Stimulated activated naive CD4-positive, alpha-beta T cell treated with Interleukin-2 at 50 U/mL for 16 hours (primary cell): ENCODE measurements around the gene PLGLB2.
"Not testable (repeated sequence)": the region's sequence is repeated elsewhere in the genome, so short reads cannot be mapped to it uniquely, and the experiment has no call there.

Experiments
- DNase-seq: peaks from one replicate; lab custom pipeline; 2025; lab: John Stamatoyannopoulos, UW

Gene PLGLB2

DNA sequence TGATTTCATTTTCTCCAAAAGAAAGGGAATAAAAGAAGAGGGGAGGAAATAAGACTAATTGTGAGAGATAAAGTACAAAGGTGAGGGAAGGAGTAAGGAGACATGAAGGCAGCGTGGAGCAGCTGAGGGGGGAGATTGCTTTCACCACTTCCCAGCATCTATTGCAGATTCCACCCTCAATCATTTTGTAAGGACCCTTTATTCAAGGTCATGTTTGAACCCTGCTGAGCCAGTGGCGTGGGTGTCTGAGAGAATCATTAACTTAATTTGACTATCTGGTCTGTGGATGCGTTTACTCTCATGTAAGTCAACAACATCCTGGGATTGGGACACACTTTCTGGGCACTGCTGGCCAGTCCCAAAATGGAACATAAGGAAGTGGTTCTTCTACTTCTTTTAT is at the start of gene PLGLB2:
TSS of gene PLGLB2 (plus strand) at position 297 of the 400 bp plus-strand sequence. CDS start at position 364, 67 bp downstream.
- DNase-seq, result not testable (repeated sequence)

- not testable (repeated sequence) for DNase-seq
Measured at GRCh38 chr2:87704572-87705323, 43.1 kb upstream of the PLGLB2 start.

- not testable (repeated sequence) for DNase-seq
Measured at GRCh38 chr2:87708368-87708767, 39.5 kb upstream of the PLGLB2 start.

DNA sequence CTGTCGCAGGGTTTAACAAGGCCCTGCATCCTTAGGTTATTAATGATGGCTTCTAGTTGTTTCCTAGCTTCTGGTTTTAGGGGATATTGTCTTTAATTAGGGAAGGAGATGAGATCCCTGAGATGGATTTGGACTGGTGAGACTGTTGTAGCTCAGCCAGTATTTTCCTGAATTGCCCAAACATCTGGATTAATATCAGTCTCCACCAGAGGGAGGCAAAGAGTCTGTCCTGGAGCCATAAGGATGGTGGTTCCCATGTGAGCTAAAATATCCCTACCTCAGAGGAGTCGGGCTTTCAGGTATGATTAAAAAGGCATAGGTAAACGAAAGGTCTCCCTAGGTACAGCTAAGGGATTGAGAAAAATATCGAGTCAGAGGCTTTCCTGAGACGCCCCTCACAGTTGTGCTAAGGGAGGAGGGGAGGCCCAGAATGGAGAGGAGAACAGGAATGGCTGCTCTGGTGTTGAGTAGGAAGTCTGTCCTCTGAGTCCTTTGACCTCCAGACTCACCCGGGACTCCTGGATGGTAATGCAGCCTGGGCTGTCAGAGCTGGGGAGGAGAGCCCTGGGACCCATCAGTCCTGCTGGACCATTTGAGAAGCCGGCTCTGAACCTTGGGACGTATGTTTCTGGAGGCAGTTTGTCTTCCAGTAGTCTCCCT is 19.8 kb upstream of the PLGLB2 start:
- DNase-seq, result not testable (repeated sequence)

DNA sequence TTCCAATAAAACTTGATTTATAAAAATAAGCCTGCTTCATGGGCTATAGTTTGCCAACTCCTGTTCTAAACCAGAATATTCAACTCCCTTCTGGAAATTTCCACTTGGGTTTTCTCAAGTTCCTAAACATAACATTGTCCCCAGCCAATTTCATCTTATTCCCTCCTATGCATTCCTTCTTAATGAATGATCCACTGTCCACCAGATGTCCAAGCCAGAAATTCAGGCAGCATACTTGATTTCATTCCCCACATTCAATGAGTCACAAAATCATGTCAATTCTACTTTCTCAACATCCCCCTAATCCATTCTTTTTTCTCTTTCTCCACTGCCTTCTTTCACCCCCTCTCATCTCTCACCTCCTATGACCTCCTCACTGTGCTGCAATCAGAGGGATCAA is 7.0 kb upstream of the PLGLB2 start:
- not testable (repeated sequence) for DNase-seq

DNA sequence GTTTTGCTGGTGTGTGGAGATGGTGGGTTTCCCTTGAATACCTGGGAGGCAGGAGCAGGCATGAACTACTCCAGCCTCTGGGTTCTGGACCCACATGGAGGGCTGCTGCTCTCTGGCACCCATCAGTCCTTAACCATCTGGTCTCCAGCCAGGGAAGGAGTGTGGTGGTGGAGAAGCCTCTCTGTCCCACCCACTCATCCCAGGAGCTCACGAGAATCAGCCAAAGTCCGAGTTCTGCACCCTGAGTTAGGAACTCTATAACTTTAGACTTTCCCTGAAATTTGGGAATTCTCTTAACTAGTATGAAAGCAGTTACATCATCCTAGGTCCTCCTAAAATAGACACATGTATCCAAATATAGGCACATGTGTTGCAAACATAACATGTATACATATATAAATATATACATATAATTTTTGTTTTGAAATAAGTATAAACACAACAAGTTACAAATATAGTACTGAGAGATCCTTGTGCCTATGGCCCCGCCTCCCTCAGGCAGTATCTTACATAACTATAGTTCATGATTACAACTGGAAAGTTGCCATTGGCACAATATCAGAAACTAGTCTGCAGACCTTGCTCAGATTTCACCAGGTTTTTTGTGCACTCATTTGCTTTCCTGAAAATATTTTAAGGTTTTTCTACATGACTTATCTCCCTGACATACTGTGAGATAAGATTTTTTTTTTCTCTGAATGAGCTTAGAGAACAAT is 5.3 kb upstream of the PLGLB2 start:
- not testable (repeated sequence) for DNase-seq

GRCh38 chr2:87743638-87744037 is 4.2 kb upstream of the PLGLB2 start:
- not testable (repeated sequence) for DNase-seq

- DNase-seq, result not testable (repeated sequence)
Measured at GRCh38 chr2:87745353-87745951, 2.4 kb upstream of the PLGLB2 start.

DNA sequence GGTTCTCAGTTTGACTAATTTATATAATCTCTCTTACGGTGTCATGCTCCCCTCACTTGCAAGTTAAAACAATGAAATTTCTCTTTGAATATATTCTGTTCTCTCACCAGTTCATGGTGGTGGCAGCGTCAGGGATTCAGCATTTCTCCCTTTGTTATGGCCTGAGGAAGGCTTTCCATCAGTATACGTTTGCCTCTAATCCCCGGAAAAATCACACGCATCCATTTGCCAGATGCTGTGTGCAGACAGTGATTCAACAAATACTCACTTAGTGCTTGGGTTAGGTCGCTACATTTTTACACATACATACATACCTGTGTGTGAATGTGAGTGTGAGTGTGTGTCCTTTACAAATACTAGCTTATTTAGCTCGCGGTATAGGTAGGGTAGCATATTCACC is 637 bp downstream of the PLGLB2 start:
- not testable (repeated sequence) for DNase-seq

GRCh38 chr2:87750560-87750959 is 2.7 kb downstream of the PLGLB2 start:
- not testable (repeated sequence) for DNase-seq

DNA sequence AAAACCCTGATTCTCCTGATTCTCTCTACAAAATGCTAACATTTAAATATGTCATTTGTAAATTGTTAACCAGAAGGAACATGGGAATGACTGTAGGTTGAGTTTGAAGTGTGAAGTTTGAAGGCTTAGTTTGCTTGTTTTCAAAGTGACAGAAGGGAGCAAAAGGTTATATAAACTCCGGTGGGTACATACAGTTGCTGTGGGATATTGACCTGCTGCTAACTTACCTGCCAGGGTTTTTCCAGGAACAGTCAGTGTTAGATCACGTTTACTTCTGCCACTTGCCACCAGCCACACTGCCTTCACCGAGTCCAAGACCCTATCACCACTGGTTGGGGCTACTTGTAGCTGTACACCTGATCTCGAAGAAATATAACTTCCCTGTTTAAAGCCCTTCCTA is 6.9 kb downstream of the PLGLB2 start:
- DNase-seq, result not testable (repeated sequence)
